Caco-2 (cell line): ENCODE data around the gene NKX1-1. TPM values are rescaled to one million over a fixed set of nuclear protein-coding genes. Genes with fewer than 3 reads are reported as not detected.

Source experiments
- BruUV-seq: library from RNA; stranded (reverse); fragments of 400-500 nt; replicated peaks from 2 replicates; lab custom pipeline; 2021; lab: Mats Ljungman, UMichigan
- CTCF ChIA-PET: fragments of 300-600 bp; sonication (Branson Sonifier 250); formaldehyde crosslinking; loops from one replicate; lab custom pipeline; 2022; ENCODE audit warnings: antibody characterized with exemption; lab: Charles Lee
- POLR2A ChIA-PET: fragments of 300-600 bp; sonication (Branson Sonifier 250); formaldehyde crosslinking; loops from one replicate; lab custom pipeline; 2022; ENCODE audit warnings: antibody characterized with exemption; lab: Charles Lee
- DNase-seq, 2 experiments: peaks; one replicate each; pipeline versions ENCODE4 v3.0.0 to v3.0.0-alpha.2; 2020 to 2022
- H3K27me3 ChIP-seq: replicated peaks from 2 replicates; pipeline ENCODE4 v1.6.0; 2011; ENCODE audit warnings: low read length; ENCODE audit not compliant: control insufficient read depth, insufficient read depth
- H3K36me3 ChIP-seq: 2 replicates; pipeline ENCODE4 v1.5.1; 2011; ENCODE audit warnings: low read length; ENCODE audit not compliant: control insufficient read depth, insufficient read depth
- H3K4me1 ChIP-seq: fragments of 250-450 bp; sonication (Bioruptor Pico); 2 replicates; pipeline ENCODE4 v1.5.1; 2020; ENCODE audit warnings: mild to moderate bottlenecking
- H3K4me3 ChIP-seq: 2 replicates; pipeline ENCODE4 v1.5.1; 2011; ENCODE audit warnings: low read depth, mild to moderate bottlenecking, control low read depth, low read length
- H3K9me3 ChIP-seq: fragments of 250-450 bp; sonication (Bioruptor Pico); 2 replicates; pipeline ENCODE4 v1.5.1; 2020; ENCODE audit warnings: mild to moderate bottlenecking, moderate library complexity
- H3K27ac Mint-ChIP-seq: one replicate; pipeline ENCODE4 v1.8.0; 2022; ENCODE audit warnings: mixed read lengths; ENCODE audit not compliant: unreplicated experiment
- H3K27me3 Mint-ChIP-seq: one replicate; pipeline ENCODE4 v1.8.0; 2022; ENCODE audit warnings: mixed read lengths; ENCODE audit not compliant: insufficient read depth, unreplicated experiment
- H3K36me3 Mint-ChIP-seq: one replicate; pipeline ENCODE4 v1.8.0; 2022; ENCODE audit warnings: mild to moderate bottlenecking, mixed read lengths; ENCODE audit not compliant: insufficient read depth, unreplicated experiment
- H3K4me1 Mint-ChIP-seq: one replicate; pipeline ENCODE4 v1.8.0; 2022; ENCODE audit warnings: low read depth, mixed read lengths; ENCODE audit not compliant: unreplicated experiment
- H3K4me3 Mint-ChIP-seq: one replicate; pipeline ENCODE4 v1.8.0; 2022; ENCODE audit warnings: mild to moderate bottlenecking, moderate library complexity, mixed read lengths; ENCODE audit not compliant: unreplicated experiment
- H3K9me3 Mint-ChIP-seq: one replicate; pipeline ENCODE4 v1.8.0; 2022; ENCODE audit warnings: mixed read lengths; ENCODE audit not compliant: unreplicated experiment
- intact Hi-C: fragments of 100-400 bp; cut with micrococcal nuclease; formaldehyde crosslinking; loops from one replicate; pipeline ENCODE4 v1.10.0; 2022; ENCODE audit not compliant: unreplicated experiment
- total RNA-seq: library from RNA; stranded (reverse); gene quantifications from 2 replicates; pipeline ENCODE4 v1.2.3, GENCODE V29; 2022
- TF ChIP-seq, protein P1 (sequence below), 2 experiments: fragments of 200-600 bp in 1 of 2; IDR thresholded peaks; 1 replicate in 1 of 2; 2 replicates in 1 of 2; pipeline versions ENCODE4 v1.5.1 to v1.8.0; 2011 to 2022; ENCODE audit warnings: antibody characterized with exemption in 1 of 2, control low read depth in 1 of 2, inconsistent platforms in 1 of 2, low read depth in 1 of 2, low read length in 1 of 2, mild to moderate bottlenecking in 1 of 2, moderate library complexity in 1 of 2; ENCODE audit not compliant: insufficient read depth in 1 of 2, severe bottlenecking in 1 of 2, unreplicated experiment in 1 of 2

The NKX1-1 gene
- total RNA-seq, 1 experiment from 2014 or later, result not detected

DNA sequence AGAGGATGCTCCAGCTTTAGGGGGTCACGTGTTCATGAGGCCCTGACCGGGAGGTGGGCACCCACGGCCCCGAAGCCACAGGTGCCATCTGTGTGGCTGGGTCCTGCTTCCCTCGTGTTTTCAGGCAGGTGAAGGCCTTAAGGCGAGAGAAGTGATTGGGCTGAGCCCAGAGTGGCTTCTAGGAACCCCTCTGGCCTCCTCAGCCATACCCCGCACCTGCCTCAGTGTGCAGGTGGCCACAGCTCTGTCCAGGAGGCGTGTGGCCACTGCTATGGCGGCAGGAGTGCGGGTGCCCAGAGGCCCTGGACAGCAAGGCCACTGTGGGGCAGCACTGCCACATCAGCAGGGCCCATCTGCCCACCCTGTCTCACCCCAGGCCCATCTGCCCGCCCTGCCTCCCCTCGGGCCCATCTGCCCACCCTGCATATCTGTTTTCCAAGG, 25.0 kb downstream of the NKX1-1 start:
- TF ChIP-seq, protein P1, sequence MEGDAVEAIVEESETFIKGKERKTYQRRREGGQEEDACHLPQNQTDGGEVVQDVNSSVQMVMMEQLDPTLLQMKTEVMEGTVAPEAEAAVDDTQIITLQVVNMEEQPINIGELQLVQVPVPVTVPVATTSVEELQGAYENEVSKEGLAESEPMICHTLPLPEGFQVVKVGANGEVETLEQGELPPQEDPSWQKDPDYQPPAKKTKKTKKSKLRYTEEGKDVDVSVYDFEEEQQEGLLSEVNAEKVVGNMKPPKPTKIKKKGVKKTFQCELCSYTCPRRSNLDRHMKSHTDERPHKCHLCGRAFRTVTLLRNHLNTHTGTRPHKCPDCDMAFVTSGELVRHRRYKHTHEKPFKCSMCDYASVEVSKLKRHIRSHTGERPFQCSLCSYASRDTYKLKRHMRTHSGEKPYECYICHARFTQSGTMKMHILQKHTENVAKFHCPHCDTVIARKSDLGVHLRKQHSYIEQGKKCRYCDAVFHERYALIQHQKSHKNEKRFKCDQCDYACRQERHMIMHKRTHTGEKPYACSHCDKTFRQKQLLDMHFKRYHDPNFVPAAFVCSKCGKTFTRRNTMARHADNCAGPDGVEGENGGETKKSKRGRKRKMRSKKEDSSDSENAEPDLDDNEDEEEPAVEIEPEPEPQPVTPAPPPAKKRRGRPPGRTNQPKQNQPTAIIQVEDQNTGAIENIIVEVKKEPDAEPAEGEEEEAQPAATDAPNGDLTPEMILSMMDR (IDR thresholded peaks at IDR 0.05; ENCODE audit: insufficient read depth in 1 of 2, low read depth in 1 of 2, low read length in 1 of 2, severe bottlenecking in 1 of 2, unreplicated experiment in 1 of 2), result no peak
- H3K4me3 Mint-ChIP-seq, result no peak overlapping the region
- no peak overlapping the region for H3K27ac Mint-ChIP-seq
- no peak overlapping the region for H3K4me3 ChIP-seq
- no peaks in the 10 kb centered on the region for H3K27me3 Mint-ChIP-seq
- no peaks in the 10 kb centered on the region for H3K36me3 ChIP-seq
- H3K9me3 Mint-ChIP-seq, result no peaks in the 10 kb centered on the region
- H3K4me1 ChIP-seq, result no peaks in the 10 kb centered on the region
- intact Hi-C loops, result no loop called here
- peak in 1 of 2 experiments; percentile 19 for DNase-seq
- ChIA-PET CTCF (no interaction called here), POLR2A (no interaction called here)
- no peaks in the 10 kb centered on the region for H3K27me3 ChIP-seq
- no peaks in the 10 kb centered on the region for H3K4me1 Mint-ChIP-seq
- BruUV-seq, result no TSS peak
- H3K9me3 ChIP-seq, result no peaks in the 10 kb centered on the region
- no peaks in the 10 kb centered on the region for H3K36me3 Mint-ChIP-seq

DNA sequence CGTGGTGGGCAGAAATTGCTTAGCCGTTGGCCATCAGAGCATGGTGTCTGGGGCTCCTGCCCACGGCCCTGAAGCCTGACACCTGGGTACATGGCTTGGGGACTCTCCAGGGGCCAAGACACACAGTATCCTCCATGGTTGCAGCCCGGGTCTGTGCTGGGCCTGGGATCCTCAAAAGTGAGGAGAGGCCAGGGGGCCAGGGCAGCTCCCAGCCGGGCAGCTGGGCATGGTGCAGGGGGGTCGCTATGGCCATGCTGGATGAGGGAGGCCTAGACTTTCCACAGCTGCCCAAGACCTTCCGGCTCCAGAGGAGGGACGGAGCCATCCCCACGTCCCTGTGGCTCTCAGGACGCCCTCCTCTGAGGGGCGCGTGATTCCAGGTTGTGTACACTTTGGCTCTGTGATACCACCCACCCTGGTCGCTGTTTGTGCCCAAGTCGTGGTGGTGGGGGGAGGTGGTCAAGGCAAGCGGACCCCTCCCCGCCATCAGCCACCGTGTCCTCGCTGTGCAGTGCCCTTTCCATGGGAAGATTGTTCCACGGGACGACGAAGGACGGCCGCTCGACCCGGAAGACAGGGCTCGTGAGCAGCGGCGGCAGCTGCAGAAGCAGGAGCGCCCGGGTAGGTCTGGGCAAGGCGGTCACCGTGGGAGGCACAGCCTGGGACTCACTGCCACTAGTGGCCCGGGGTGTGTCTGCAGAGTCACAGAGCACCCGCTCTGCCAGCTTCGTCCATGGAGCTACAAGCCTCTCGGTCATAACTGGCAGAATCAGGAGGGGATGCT, 25.7 kb downstream of the NKX1-1 start:
- Histone ChIP-seq H3K4me3 (no peak overlapping the region), H3K27me3 (no peaks in the 10 kb centered on the region), H3K36me3 (no peaks in the 10 kb centered on the region), H3K9me3 (no peaks in the 10 kb centered on the region), H3K4me1 (no peaks in the 10 kb centered on the region)
- intact Hi-C loops, result no loop called here
- Mint-ChIP-seq H3K4me3 (no peak overlapping the region), H3K36me3 (no peaks in the 10 kb centered on the region), H3K4me1 (no peaks in the 10 kb centered on the region), H3K9me3 (no peaks in the 10 kb centered on the region), H3K27ac (no peak overlapping the region), H3K27me3 (no peaks in the 10 kb centered on the region)
- DNase-seq, result peak in 1 of 2 experiments; percentile 27
- BruUV-seq, result no TSS peak
- TF ChIP-seq, protein P1 (IDR thresholded peaks at IDR 0.05; ENCODE audit: insufficient read depth in 1 of 2, low read depth in 1 of 2, low read length in 1 of 2, severe bottlenecking in 1 of 2, unreplicated experiment in 1 of 2), result no peak
- ChIA-PET POLR2A (no interaction called here), CTCF (no interaction called here)

DNA sequence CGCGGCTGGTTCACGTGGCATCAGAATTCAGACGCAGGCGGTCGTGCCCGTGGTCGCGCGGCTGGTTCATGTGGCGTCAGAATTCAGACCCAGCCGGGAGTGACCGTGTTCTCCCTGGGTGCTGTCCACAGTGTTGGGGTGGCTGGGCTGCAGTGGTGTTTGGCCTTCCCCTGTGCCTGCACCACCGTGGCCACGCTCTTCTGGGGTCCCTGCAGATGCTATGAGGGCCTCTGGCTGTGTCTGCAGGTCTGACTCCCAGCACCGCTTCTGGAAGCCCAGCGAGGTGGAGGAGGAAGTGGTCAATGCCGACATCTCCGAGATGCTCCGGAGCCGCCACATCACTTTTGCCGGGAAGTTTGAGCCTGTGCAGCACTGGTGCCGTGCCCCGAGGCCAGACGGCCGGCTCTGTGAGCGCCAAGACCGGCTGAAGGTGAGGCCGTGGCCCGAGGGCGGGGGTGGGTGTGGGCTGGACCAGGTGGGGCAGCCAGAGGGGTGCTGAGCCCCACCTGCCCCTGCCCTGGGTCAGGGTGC, 26.4 kb downstream of the NKX1-1 start:
- no peaks in the 10 kb centered on the region for H3K4me1 Mint-ChIP-seq
- H3K27ac Mint-ChIP-seq, result no peak overlapping the region
- Histone ChIP-seq H3K4me1 (no peaks in the 10 kb centered on the region), H3K36me3 (no peaks in the 10 kb centered on the region), H3K9me3 (no peaks in the 10 kb centered on the region), H3K27me3 (no peaks in the 10 kb centered on the region), H3K4me3 (no peak overlapping the region)
- intact Hi-C loops, result no loop called here
- BruUV-seq, result no TSS peak
- CTCF ChIA-PET, result no interaction called here
- TF ChIP-seq, protein P1 (IDR thresholded peaks at IDR 0.05; ENCODE audit: insufficient read depth in 1 of 2, low read depth in 1 of 2, low read length in 1 of 2, severe bottlenecking in 1 of 2, unreplicated experiment in 1 of 2), result no peak
- peak in 1 of 2 experiments; percentile 14 for DNase-seq
- H3K4me3 Mint-ChIP-seq, result no peak overlapping the region
- H3K27me3 Mint-ChIP-seq, result no peaks in the 10 kb centered on the region
- H3K9me3 Mint-ChIP-seq, result no peaks in the 10 kb centered on the region
- H3K36me3 Mint-ChIP-seq, result no peaks in the 10 kb centered on the region
- POLR2A ChIA-PET, result no interaction called here
